Medulla oblongata (tissue), 1 donor: ENCODE results near the gene BSX.

Experiments used
- DNase-seq: peaks from one replicate; pipeline ENCODE4 v3.0.0-alpha.2; 2015; ENCODE audit errors: extremely low spot score

The BSX gene

GRCh38 chr11:122954455-122954854 is 27.2 kb downstream of the BSX start:
- no peak for DNase-seq

- DNase-seq, result no peak
Measured at GRCh38 chr11:122951211-122951610, 30.4 kb downstream of the BSX start.

GRCh38 chr11:122938557-122938956 is 43.1 kb downstream of the BSX start:
- no peak for DNase-seq

- no peak for DNase-seq
Measured at GRCh38 chr11:122937983-122938382, 43.7 kb downstream of the BSX start.

- no peak for DNase-seq
Measured at GRCh38 chr11:122933416-122933815, 48.2 kb downstream of the BSX start.

- no peak for DNase-seq
Measured at GRCh38 chr11:122931510-122931909, 50.1 kb downstream of the BSX start.
